ENCODE measurements around the gene TAP1. TPM values are rescaled to one million over a fixed set of nuclear protein-coding genes. Genes with fewer than 3 reads are reported as not detected.
A peak's percentile ranks its signal among the peaks of the same experiment; 100 is the strongest.

The TAP1 gene
- total and polyA plus RNA-seq, 2 of the 8 experiments (the other 6 are each of a cell fraction or from before 2014, with no cell fraction given), result 16.8 to 22.0 TPM

- TF ChIP-seq, protein P1, sequence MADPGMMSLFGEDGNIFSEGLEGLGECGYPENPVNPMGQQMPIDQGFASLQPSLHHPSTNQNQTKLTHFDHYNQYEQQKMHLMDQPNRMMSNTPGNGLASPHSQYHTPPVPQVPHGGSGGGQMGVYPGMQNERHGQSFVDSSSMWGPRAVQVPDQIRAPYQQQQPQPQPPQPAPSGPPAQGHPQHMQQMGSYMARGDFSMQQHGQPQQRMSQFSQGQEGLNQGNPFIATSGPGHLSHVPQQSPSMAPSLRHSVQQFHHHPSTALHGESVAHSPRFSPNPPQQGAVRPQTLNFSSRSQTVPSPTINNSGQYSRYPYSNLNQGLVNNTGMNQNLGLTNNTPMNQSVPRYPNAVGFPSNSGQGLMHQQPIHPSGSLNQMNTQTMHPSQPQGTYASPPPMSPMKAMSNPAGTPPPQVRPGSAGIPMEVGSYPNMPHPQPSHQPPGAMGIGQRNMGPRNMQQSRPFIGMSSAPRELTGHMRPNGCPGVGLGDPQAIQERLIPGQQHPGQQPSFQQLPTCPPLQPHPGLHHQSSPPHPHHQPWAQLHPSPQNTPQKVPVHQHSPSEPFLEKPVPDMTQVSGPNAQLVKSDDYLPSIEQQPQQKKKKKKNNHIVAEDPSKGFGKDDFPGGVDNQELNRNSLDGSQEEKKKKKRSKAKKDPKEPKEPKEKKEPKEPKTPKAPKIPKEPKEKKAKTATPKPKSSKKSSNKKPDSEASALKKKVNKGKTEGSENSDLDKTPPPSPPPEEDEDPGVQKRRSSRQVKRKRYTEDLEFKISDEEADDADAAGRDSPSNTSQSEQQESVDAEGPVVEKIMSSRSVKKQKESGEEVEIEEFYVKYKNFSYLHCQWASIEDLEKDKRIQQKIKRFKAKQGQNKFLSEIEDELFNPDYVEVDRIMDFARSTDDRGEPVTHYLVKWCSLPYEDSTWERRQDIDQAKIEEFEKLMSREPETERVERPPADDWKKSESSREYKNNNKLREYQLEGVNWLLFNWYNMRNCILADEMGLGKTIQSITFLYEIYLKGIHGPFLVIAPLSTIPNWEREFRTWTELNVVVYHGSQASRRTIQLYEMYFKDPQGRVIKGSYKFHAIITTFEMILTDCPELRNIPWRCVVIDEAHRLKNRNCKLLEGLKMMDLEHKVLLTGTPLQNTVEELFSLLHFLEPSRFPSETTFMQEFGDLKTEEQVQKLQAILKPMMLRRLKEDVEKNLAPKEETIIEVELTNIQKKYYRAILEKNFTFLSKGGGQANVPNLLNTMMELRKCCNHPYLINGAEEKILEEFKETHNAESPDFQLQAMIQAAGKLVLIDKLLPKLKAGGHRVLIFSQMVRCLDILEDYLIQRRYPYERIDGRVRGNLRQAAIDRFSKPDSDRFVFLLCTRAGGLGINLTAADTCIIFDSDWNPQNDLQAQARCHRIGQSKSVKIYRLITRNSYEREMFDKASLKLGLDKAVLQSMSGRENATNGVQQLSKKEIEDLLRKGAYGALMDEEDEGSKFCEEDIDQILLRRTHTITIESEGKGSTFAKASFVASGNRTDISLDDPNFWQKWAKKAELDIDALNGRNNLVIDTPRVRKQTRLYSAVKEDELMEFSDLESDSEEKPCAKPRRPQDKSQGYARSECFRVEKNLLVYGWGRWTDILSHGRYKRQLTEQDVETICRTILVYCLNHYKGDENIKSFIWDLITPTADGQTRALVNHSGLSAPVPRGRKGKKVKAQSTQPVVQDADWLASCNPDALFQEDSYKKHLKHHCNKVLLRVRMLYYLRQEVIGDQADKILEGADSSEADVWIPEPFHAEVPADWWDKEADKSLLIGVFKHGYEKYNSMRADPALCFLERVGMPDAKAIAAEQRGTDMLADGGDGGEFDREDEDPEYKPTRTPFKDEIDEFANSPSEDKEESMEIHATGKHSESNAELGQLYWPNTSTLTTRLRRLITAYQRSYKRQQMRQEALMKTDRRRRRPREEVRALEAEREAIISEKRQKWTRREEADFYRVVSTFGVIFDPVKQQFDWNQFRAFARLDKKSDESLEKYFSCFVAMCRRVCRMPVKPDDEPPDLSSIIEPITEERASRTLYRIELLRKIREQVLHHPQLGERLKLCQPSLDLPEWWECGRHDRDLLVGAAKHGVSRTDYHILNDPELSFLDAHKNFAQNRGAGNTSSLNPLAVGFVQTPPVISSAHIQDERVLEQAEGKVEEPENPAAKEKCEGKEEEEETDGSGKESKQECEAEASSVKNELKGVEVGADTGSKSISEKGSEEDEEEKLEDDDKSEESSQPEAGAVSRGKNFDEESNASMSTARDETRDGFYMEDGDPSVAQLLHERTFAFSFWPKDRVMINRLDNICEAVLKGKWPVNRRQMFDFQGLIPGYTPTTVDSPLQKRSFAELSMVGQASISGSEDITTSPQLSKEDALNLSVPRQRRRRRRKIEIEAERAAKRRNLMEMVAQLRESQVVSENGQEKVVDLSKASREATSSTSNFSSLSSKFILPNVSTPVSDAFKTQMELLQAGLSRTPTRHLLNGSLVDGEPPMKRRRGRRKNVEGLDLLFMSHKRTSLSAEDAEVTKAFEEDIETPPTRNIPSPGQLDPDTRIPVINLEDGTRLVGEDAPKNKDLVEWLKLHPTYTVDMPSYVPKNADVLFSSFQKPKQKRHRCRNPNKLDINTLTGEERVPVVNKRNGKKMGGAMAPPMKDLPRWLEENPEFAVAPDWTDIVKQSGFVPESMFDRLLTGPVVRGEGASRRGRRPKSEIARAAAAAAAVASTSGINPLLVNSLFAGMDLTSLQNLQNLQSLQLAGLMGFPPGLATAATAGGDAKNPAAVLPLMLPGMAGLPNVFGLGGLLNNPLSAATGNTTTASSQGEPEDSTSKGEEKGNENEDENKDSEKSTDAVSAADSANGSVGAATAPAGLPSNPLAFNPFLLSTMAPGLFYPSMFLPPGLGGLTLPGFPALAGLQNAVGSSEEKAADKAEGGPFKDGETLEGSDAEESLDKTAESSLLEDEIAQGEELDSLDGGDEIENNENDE (IDR thresholded peaks at IDR 0.05; ENCODE audit: insufficient replicate concordance, low read length), result no peak
- TF ChIP-seq KDM4A (IDR thresholded peaks at IDR 0.05; ENCODE audit: low read depth, low read length, severe bottlenecking), result peak; percentile 69
- peak; percentile 67 for TF ChIP-seq ASH2L (IDR thresholded peaks at IDR 0.05; ENCODE audit: low read length)
- peak; percentile 56 to 69 for TF ChIP-seq RAD21 (IDR thresholded peaks at IDR 0.05 in 1 of 2, conservative IDR thresholded peaks at IDR 0.05 in 1 of 2; ENCODE audit: low read depth in 2 of 2, low read length in 2 of 2)
Measured at GRCh38 chr6:32853541-32854375, at the start of gene TAP1, which contains the start of gene PSMB9 (continued).

Data from H1 (cell line).